H9 (cell line): Measurements from ENCODE around the gene MSI2. TPM values are rescaled to one million over a fixed set of nuclear protein-coding genes. Genes with fewer than 3 reads are reported as not detected.

Experiments used
- DNase-seq: peaks from one replicate; pipeline ENCODE4 v3.0.0-alpha.2; 2017
- H2AFZ ChIP-seq: one replicate; pipeline ENCODE4 v1.6.1; 2013; ENCODE audit warnings: mild to moderate bottlenecking, low read length, control low read depth, moderate library complexity
- H2AK5ac ChIP-seq: 2 replicates; pipeline ENCODE4 v1.6.1; 2013; ENCODE audit warnings: low read length, control low read depth, mixed read lengths; ENCODE audit not compliant: insufficient read length
- H2BK120ac ChIP-seq: one replicate; pipeline ENCODE4 v1.6.1; 2013; ENCODE audit warnings: low read depth, mild to moderate bottlenecking, low read length, control low read depth, inconsistent platforms; ENCODE audit not compliant: poor library complexity, severe bottlenecking
- H2BK12ac ChIP-seq: 2 replicates; pipeline ENCODE4 v1.6.1; 2013; ENCODE audit warnings: low read length, control low read depth, mixed read lengths, low read depth; ENCODE audit not compliant: insufficient read length
- H2BK15ac ChIP-seq: 2 replicates; pipeline ENCODE4 v1.6.1; 2013; ENCODE audit warnings: low read depth, low read length, control low read depth
- H2BK20ac ChIP-seq: one replicate; pipeline ENCODE4 v1.6.1; 2013; ENCODE audit warnings: low read depth, mild to moderate bottlenecking, low read length, control low read depth, inconsistent platforms; ENCODE audit not compliant: poor library complexity, severe bottlenecking
- H2BK5ac ChIP-seq: 2 replicates; pipeline ENCODE4 v1.6.1; 2013; ENCODE audit warnings: low read length, control low read depth, mixed read lengths; ENCODE audit not compliant: insufficient read length
- H3K14ac ChIP-seq: 2 replicates; pipeline ENCODE4 v1.6.1; 2013; ENCODE audit warnings: low read length, control low read depth; ENCODE audit not compliant: insufficient read depth
- H3K18ac ChIP-seq: 2 replicates; pipeline ENCODE4 v1.6.1; 2013; ENCODE audit warnings: low read depth, mild to moderate bottlenecking, mixed read lengths, low read length, control low read depth; ENCODE audit not compliant: insufficient read length
- H3K23ac ChIP-seq: 2 replicates; pipeline ENCODE4 v1.6.1; 2013; ENCODE audit warnings: low read length, control low read depth, mixed read lengths, low read depth; ENCODE audit not compliant: insufficient read length
- H3K23me2 ChIP-seq: 2 replicates; pipeline ENCODE4 v1.6.1; 2013; ENCODE audit warnings: low read depth, mild to moderate bottlenecking, mixed read lengths, low read length, control low read depth; ENCODE audit not compliant: insufficient read length, poor library complexity, severe bottlenecking
- H3K27ac ChIP-seq: 2 replicates; pipeline ENCODE4 v1.5.1; 2013; ENCODE audit warnings: low read length, control low read depth, mixed read lengths, low read depth; ENCODE audit not compliant: insufficient read length
- H3K27me3 ChIP-seq: 2 replicates; pipeline ENCODE4 v1.6.1; 2013; ENCODE audit warnings: low read length, control low read depth, inconsistent platforms; ENCODE audit not compliant: insufficient read depth
- H3K4ac ChIP-seq: 2 replicates; pipeline ENCODE4 v1.6.1; 2013; ENCODE audit warnings: low read depth, mild to moderate bottlenecking, control low read depth, inconsistent platforms, low read length, moderate library complexity
- H3K4me1 ChIP-seq: 2 replicates; pipeline ENCODE4 v1.6.1; 2013; ENCODE audit warnings: low read length, control low read depth, inconsistent platforms; ENCODE audit not compliant: insufficient read depth
- H3K4me2 ChIP-seq: 2 replicates; pipeline ENCODE4 v1.6.1; 2013; ENCODE audit warnings: low read length, control low read depth, mixed read lengths; ENCODE audit not compliant: insufficient read length, insufficient read depth
- H3K56ac ChIP-seq: 2 replicates; pipeline ENCODE4 v1.6.1; 2013; ENCODE audit warnings: low read depth, mild to moderate bottlenecking, mixed read lengths, low read length, control low read depth; ENCODE audit not compliant: insufficient read length
- H3K79me1 ChIP-seq: 2 replicates; pipeline ENCODE4 v1.6.1; 2013; ENCODE audit warnings: low read depth, mild to moderate bottlenecking, moderate library complexity, low read length, control low read depth, inconsistent platforms; ENCODE audit not compliant: insufficient read depth, poor library complexity, severe bottlenecking
- H3K79me2 ChIP-seq: 2 replicates; pipeline ENCODE4 v1.6.1; 2013; ENCODE audit warnings: low read length, control low read depth, inconsistent platforms; ENCODE audit not compliant: insufficient read depth
- H3K9ac ChIP-seq: 2 replicates; pipeline ENCODE4 v1.6.1; 2013; ENCODE audit warnings: low read length, control low read depth, mixed read lengths; ENCODE audit not compliant: insufficient read length; ENCODE audit errors: extremely low read depth
- H3K9me3 ChIP-seq: one replicate; pipeline ENCODE4 v1.6.1; 2013; ENCODE audit warnings: low read depth, low read length, inconsistent platforms; ENCODE audit not compliant: control insufficient read depth
- H3T11ph ChIP-seq: one replicate; pipeline ENCODE4 v1.6.1; 2013; ENCODE audit warnings: mild to moderate bottlenecking, low read length, control low read depth, inconsistent platforms
- H4K20me1 ChIP-seq: one replicate; pipeline ENCODE4 v1.6.1; 2013; ENCODE audit not compliant: control insufficient read depth, insufficient read length, insufficient read depth
- H4K5ac ChIP-seq: 2 replicates; pipeline ENCODE4 v1.6.1; 2013; ENCODE audit warnings: low read depth, mild to moderate bottlenecking, mixed read lengths, low read length, control low read depth; ENCODE audit not compliant: insufficient read length
- H4K8ac ChIP-seq: replicated peaks from 2 replicates; pipeline ENCODE4 v1.6.1; 2013; ENCODE audit warnings: low read length, control low read depth, mixed read lengths, low read depth; ENCODE audit not compliant: insufficient read length
- H4K91ac ChIP-seq: 2 replicates; pipeline ENCODE4 v1.6.1; 2013; ENCODE audit warnings: low read depth, mild to moderate bottlenecking, moderate library complexity, mixed read lengths, low read length, control low read depth; ENCODE audit not compliant: insufficient read length
- H3K27ac Mint-ChIP-seq, 3 experiments: 2 replicates in 2 of 3; 3 replicates in 1 of 3; pipeline ENCODE4 v1.8.0; 2020 to 2021; ENCODE audit warnings: mixed read lengths in 3 of 3, mild to moderate bottlenecking in 1 of 3, moderate library complexity in 1 of 3
- H3K27me3 Mint-ChIP-seq: 2 replicates; pipeline ENCODE4 v1.8.0; 2021; ENCODE audit warnings: low read depth, mild to moderate bottlenecking, moderate library complexity, mixed read lengths
- H3K36me3 Mint-ChIP-seq, 3 experiments: 2 replicates in 2 of 3; 3 replicates in 1 of 3; pipeline ENCODE4 v1.8.0; 2020 to 2021; ENCODE audit warnings: low read depth in 3 of 3, mixed read lengths in 3 of 3; ENCODE audit not compliant: insufficient read depth in 1 of 3
- H3K4me1 Mint-ChIP-seq, 2 experiments: 2 replicates each; pipeline ENCODE4 v1.8.0; 2020; ENCODE audit warnings: mixed read lengths in 2 of 2
- H3K4me3 Mint-ChIP-seq, 2 experiments: 2 replicates in 1 of 2; 3 replicates in 1 of 2; pipeline ENCODE4 v1.8.0; 2020 to 2021; ENCODE audit warnings: mild to moderate bottlenecking in 2 of 2, mixed read lengths in 2 of 2, moderate library complexity in 1 of 2
- H3K9me3 Mint-ChIP-seq, 2 experiments: 2 replicates in 1 of 2; 3 replicates in 1 of 2; pipeline ENCODE4 v1.8.0; 2020; ENCODE audit warnings: mild to moderate bottlenecking in 2 of 2, mixed read lengths in 2 of 2, moderate library complexity in 1 of 2
- WGBS: extraction: QIAGEN DNeasy Blood & Tissue Kit; methylation state at CpG from one replicate; pipeline ENCODE4 v1.1.7; 2013; ENCODE audit warnings: missing lambda C conversion rate, low lambda C conversion rate, mixed read lengths; ENCODE audit not compliant: insufficient read length; ENCODE audit errors: extremely low coverage; 5-methylcytosine and 5-hydroxymethylcytosine counted together
- total RNA-seq: library from RNA; stranded (reverse); gene quantifications from 2 replicates; pipeline ENCODE4 v1.2.1, GENCODE V29; 2021
- TF ChIP-seq, protein P1 (sequence below): fragments of 200-600 bp; sonication (generic); conservative IDR thresholded peaks from 3 replicates; pipeline ENCODE4 v1.8.0; 2021; ENCODE audit warnings: antibody characterized with exemption, mild to moderate bottlenecking

MSI2 gene
- total RNA-seq, 1 experiment from 2014 or later: 98.5 TPM

DNA sequence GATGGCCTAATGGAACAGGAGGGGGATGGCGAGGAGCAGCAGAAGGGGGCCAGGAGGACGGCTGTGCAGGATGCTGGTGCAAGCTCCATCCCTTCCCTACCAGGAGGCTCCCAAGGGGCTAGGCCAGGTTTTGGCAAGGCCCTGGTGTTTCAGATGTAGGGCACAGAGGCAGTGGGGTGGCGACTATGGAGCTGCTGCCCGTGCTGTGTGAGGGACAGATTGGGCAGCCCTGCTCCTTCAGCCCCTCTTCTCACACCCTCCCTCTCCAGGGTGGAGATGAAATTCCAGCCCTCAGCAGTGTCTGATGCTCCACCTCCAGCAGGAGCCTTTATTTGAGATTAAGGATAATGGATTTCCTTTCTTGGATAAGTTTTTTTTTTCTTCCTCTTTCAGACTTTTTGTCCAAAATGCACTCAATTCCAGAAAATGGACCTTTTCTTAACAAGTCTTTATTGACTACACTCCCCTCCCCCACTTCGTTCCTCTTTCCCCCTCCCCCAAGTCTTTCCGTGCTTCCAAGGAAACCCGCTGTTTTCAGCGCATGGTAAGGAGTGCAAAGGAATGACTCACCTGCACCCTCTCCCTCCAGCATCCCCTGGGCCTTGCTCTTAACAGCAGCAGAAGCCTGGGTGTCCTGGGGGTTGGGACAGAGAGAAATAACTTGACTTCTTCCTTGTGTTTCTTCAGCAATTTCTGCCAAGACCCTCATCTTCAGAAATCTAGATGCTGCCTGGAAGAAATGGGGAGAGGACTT lies 393.6 kb downstream of the MSI2 start:
- Mint-ChIP-seq H3K4me1 (peaks cover 3 to 21% of the 10 kb centered on the region in 2 experiments), H3K4me3 (peak overlapping the region in 1 of 2 experiments; percentile 44; a peak in 2 of 5 replicates), H3K9me3 (no peaks in the 10 kb centered on the region), H3K27me3 (no peaks in the 10 kb centered on the region), H3K27ac (peak overlapping the region; percentile 87 to 94 (median 93)), H3K36me3 (peaks cover 0 to 4% (median 0%) of the 10 kb centered on the region in 3 experiments; a peak in 1 of 7 replicates)
- Histone ChIP-seq H3K9me3 (no peaks in the 10 kb centered on the region), H3K18ac (peak overlapping the region; percentile 77), H2BK20ac (no peak overlapping the region), H4K8ac (no peak overlapping the region), H3K23me2 (no peaks in the 10 kb centered on the region), H3K56ac (no peak overlapping the region), H2AK5ac (no peak overlapping the region), H4K5ac (no peak overlapping the region), H2BK120ac (no peak overlapping the region), H3K79me1 (no peaks in the 10 kb centered on the region), H3K4me1 (peaks cover 19% of the 10 kb centered on the region), H3K4ac (no peak overlapping the region), H3K9ac (no peak overlapping the region), H3K14ac (peak overlapping the region; percentile 23), H4K91ac (no peak overlapping the region), H2BK15ac (no peak overlapping the region), H3K27ac (peak overlapping the region; percentile 19), H4K20me1 (no peaks in the 10 kb centered on the region), H3K27me3 (no peaks in the 10 kb centered on the region), H3K23ac (no peak overlapping the region), H3K79me2 (no peaks in the 10 kb centered on the region), H3T11ph (no peak overlapping the region), H2BK5ac (no peak overlapping the region), H3K4me2 (peak overlapping the region; percentile 30), H2BK12ac (no peak overlapping the region), H2AFZ (no peak overlapping the region)
- TF ChIP-seq, protein P1, sequence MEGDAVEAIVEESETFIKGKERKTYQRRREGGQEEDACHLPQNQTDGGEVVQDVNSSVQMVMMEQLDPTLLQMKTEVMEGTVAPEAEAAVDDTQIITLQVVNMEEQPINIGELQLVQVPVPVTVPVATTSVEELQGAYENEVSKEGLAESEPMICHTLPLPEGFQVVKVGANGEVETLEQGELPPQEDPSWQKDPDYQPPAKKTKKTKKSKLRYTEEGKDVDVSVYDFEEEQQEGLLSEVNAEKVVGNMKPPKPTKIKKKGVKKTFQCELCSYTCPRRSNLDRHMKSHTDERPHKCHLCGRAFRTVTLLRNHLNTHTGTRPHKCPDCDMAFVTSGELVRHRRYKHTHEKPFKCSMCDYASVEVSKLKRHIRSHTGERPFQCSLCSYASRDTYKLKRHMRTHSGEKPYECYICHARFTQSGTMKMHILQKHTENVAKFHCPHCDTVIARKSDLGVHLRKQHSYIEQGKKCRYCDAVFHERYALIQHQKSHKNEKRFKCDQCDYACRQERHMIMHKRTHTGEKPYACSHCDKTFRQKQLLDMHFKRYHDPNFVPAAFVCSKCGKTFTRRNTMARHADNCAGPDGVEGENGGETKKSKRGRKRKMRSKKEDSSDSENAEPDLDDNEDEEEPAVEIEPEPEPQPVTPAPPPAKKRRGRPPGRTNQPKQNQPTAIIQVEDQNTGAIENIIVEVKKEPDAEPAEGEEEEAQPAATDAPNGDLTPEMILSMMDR: no peak
- no CpG with 5 or more reads among the region's 8 CpGs for WGBS
- DNase-seq: peak; percentile 82
